HG03060 (cell line): ENCODE data around the gene FAM167B.
"Not testable (repeated sequence)": the region's sequence is repeated elsewhere in the genome, so short reads cannot be mapped to it uniquely, and the experiment has no call there.

Experiments
- ATAC-seq: cut with Tn5 transposase; IDR thresholded peaks from one replicate; pipeline ENCODE4 v1.9.1; 2021; ENCODE audit warnings: low read depth, moderate number of reproducible peaks; ENCODE audit not compliant: unreplicated experiment

The FAM167B gene

DNA sequence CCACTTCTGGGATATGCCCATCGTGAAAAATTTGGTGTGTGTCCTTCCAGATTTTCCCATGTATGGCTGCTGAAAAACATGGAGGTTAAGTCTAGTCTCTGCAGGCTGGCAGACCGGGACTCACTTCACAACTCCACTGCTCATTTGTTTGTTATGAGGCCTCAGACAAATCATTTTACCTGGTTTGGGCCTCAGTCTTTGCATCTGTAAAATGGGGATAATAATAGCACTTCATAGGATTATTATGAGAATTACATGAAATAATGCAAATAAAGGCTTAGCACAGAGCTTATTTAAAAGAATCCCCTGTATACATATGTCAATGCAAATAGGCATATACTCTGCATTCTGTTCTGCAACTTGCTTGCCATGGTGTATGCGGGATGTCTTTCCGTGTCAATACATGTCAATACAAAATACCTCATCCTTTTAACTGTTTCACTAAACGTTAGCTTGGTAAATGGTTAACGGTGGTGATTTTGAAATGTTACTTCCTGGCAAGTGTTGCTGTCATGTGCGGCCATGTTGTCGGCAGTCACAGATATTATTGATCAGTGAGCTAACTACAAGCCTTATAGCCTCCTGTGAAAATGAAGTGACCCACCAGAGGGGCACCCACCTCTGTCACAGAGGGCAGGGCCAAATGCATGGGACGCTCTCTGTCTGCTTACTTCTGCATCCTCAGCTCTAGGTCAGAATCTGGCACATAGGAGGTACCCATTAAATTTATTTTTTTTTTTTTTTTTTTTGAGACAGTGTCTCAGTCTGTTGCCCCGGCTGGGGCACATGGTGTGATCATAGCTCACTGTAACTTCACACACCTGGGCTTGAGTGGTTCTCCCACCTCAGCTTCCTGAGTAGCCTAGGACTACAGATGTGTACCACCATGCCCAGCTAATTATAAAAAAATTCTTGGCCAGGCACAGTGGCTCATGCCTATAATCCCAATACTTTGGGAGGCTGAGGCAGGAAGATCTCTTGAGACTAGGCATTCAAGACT is 8.3 kb downstream of the FAM167B start:
- no peak for ATAC-seq

DNA sequence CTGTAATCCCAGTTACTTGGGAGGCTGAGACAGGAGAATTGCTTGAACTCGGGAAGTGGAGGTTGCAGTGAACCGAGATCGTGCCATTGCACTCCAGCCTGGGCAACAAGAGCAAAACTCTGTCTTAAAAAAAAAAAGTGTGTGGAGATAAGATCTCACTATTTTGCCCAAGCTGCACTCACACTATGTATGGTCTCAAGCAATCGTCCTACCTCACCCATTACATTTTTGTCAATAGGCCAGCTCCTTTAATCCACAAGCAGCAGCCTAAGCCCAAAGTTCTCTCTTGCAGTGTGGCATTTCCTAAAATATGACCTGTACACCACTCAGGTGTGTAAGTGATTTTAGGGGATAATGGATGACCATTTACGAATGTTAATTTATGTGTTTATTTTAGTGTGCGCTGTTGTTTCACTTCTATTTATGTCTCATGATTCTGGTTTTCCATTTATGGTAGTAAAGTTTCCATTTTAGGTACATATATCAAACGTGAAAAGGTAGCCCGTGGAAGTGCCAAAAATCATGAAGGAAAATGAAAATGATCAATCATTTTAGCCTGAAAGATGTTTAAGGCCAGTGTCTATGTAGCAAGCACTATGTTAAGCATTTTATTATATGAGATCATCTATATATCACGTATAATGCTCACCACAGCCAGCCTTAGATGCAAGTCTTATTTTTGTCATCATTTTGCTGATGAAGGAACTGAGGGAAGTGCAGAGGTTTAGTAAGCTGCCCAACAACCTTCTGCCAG is 9.6 kb downstream of the FAM167B start:
- no peak for ATAC-seq

DNA sequence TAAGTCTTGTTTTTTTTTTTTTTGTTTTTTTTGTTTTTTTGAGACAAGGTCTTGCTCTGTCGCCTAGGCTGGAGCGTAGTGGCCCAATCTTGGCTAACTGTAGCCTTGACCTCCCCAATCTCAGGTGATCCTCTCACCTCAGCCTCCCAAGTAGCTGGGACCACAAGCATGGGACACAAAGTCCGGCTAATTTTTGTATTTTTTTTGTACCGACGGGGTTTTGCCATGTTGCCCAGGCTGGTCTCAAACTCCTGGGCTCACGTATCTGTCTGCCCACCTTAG is 10.1 kb downstream of the FAM167B start:
- no peak for ATAC-seq

DNA sequence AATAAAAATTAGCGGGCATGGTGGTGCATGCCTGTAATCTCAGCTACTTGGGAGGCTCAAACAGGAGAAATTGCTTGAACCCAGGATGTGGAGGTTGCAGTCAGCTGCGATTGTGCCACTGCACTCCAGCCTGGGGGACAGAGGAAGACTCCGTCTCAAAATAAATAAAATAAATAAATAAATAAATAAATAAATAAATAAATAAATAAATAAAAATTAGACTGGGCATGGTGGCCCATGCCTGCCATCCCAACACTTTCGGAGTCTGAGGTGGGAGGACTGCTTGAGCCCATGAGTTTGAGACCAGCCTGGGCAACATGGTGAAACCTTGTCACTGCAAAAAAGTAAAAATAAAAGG is 16.2 kb downstream of the FAM167B start:
- ATAC-seq = not testable (repeated sequence)

DNA sequence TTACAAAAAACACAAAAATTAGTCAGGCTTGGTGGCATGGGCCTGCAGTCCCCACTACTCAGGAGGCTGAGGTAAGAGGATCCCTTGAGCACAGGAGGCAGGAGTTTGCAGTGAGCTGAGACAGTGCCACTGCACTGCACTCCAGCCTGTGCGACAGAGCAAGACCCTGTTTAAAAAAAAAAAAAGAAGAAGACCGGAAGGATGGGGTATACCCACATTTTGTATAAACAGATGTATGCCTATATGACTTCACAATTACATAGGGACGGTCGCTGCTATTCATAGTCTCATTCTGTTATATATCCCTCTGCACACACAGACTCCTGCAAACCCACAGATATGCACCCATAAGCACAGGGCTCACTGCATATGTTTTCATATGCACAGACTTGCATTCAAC is 16.7 kb downstream of the FAM167B start:
- ATAC-seq = no peak

DNA sequence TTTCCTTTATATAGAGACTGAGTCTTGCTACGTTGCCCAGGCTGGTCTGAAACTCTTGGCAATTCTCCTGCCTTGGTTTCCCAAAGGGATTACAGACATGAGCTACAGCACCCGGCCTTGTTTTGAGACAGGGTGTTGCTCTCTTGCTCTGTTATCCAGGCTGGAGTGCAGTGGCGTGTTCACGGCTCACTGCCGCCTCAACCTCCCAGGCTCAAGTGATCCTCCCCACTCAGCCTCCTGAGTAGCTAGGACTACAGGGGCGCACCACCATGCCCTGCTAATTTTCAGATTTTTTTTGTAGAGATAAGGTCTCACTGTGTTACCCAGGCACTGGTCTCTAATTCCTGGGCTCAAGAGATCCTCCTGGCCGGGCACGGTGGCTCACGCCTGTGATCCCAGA is 18.8 kb downstream of the FAM167B start:
- no peak for ATAC-seq

DNA sequence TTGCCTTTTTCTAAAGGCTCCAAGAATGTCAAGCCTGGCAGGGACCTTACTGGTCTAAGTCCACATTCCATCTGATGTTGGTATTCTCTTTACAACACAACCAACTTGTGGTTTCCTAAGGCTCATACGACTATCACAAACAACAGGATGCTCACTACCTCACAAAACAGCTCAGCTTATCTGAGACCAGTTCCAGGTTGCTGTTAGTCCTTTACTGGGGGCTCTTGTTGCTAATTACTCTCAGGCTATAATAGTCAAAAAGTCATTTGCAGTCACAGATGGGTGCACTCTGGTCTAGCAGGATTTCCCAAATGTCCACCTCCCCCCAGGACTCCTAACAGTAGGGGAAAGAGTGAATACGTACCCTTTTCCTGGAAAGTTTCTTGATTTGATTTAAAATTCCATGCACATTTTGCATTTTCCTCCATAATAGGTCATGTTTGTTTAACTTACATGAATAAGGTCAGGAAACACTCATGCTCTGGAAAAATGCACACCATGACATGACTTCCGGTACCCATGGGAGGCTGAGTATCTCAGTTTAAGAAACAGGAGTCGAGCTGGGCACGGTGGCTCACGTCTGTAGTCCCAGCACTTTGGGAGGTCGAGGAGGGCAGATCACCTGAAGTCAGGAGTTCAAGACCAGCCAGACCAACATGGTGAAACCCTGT is 20.0 kb downstream of the FAM167B start:
- ATAC-seq = no peak

DNA sequence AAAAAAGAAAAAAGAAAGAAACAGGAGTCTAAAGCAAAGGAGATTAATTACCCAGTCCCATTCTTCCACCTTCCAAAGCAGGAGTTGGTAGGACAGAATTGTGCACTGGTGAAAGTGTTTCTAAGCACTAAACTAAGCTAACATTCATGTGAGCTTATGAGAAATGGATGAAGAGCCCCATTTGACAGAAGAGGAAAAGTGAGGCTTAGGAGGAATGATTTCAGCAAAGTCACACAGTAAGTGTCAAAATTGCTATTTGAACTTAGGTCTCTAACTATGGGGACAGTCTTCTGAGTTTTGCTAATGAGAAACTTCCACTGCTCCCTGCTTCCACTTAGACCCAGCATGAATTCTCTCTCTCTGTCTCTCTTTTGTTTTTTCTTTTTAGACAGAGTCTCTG is 22.7 kb downstream of the FAM167B start:
- no peak for ATAC-seq

DNA sequence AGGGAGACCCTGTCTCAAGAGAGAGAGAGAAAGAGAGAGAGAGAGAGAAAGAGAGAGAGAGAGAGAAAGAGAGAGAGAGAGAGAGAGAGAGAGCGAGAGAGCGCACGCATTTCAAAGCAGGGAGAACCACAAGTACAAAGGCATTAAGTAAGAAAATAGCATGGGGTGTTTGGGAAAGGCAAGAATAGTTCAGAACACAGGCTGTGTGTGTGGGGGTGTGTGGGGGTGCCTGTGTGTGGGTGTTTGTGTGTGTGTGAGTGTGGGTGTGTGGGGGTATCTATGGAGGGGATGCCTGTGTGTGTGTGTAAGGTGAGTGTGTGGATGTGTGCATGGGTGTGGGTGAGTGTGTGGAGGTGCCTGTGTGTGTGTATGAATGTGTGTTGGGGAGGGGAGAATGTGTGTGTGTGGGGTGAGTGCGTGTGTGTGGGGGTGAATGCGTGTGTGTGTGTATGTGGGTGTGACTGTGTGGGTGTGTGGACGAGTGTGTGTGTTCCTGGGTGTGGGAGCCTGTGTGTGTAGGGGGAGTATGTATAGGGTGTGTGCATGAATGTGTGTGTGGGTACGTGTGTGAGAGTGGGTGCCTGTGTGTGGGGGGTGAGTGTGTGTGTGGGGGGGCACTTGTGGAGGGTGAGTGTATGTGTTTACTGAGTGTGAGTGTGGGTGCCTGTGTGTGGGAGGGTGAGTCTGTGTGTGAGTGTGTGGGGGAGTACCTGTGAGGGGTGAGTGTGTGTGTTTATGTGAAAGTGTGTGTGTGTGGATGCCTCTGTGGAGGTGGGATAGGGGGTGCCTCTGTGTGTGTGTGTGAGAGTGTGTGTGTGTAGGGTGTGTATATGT is 25.8 kb downstream of the FAM167B start:
- ATAC-seq = no peak

DNA sequence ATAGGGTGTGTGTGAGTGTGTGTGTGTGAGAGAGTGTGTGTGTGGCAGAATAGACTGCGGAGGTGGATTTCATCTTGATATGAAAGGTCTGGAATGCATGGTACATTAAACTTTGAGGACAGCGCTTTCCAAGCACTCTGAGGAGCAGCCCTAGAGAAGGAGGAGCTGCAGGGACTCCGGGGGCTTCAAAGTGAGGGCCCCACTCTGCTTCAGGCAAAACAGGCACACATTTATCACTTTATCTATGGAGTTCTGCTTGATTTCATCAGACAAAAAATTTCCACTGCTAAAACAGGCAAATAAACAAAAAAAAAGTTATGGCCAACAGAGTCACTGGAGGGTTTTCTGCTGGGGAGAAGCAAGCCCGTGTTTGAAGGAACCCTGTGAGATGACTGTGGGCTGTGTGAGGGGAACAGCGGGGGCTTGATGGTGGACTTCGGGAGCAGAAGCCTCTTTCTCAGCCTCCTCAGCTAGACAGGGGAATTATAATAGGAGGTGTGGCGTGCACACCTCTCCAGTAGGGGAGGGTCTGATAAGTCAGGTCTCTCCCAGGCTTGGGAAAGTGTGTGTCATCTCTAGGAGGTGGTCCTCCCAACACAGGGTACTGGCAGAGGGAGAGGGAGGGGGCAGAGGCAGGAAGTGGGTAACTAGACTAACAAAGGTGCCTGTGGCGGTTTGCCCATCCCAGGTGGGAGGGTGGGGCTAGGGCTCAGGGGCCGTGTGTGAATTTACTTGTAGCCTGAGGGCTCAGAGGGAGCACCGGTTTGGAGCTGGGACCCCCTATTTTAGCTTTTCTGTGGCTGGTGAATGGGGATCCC is 26.6 kb downstream of the FAM167B start:
- ATAC-seq = no peak

DNA sequence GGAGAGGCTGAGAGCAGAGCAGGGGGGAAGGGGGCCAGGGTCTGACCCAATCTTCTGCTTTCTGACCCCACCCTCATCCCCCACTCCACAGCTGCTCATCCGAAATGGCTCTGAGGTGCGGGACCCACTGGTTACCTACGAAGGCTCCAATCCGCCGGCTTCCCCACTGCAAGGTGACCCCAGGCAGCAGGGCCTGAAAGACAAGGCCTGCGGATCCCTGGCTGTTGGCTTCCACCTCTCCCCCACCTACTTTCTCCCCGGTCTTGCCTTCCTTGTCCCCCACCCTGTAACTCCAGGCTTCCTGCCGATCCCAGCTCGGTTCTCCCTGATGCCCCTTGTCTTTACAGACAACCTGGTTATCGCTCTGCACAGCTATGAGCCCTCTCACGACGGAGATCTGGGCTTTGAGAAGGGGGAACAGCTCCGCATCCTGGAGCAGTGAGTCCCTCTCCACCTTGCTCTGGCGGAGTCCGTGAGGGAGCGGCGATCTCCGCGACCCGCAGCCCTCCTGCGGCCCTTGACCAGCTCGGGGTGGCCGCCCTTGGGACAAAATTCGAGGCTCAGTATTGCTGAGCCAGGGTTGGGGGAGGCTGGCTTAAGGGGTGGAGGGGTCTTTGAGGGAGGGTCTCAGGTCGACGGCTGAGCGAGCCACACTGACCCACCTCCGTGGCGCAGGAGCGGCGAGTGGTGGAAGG is 27.8 kb downstream of the FAM167B start:
- ATAC-seq = no peak

DNA sequence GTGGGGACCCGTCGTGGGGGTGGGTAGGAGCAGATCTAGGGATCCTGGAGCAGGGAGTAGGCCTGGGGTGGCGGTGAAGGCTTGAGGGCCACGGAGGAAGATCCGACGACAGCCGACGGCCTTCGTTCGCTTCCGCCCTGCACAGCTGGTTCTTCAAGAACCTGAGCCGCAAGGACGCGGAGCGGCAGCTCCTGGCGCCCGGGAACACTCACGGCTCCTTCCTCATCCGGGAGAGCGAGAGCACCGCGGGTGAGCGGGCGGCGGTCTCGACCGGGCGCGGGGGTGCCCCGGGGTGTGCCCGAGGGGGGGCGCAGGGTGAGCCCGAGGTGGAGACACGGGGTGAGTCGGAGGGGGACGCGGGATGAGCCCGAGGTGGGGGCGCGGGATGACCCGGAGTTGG is 28.4 kb downstream of the FAM167B start:
- ATAC-seq = no peak

DNA sequence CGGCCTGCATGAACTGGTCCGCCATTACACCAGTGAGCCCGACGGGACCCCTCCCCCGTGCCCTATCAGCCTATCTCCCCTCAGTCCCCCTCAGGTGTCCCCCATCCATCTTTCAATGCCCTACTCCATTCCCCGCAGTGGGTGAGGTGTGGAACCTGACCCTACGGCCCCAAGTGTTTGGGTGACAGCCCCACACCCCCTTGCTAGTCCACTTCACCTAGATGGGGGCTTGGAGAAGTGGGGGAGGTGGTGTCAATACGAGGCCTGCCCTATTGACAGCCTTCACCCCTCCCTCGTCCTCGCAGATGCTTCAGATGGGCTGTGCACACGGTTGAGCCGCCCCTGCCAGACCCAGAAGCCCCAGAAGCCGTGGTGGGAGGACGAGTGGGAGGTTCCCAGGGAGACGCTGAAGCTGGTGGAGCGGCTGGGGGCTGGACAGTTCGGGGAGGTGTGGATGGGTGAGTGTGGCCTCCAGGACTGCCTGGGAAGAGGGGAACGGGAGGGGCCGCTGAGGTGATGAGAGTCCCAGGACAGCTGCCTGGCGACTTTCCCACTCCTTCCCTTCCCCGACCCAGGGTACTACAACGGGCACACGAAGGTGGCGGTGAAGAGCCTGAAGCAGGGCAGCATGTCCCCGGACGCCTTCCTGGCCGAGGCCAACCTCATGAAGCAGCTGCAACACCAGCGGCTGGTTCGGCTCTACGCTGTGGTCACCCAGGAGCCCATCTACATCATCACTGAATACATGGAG is 29.2 kb downstream of the FAM167B start:
- ATAC-seq = no peak

DNA sequence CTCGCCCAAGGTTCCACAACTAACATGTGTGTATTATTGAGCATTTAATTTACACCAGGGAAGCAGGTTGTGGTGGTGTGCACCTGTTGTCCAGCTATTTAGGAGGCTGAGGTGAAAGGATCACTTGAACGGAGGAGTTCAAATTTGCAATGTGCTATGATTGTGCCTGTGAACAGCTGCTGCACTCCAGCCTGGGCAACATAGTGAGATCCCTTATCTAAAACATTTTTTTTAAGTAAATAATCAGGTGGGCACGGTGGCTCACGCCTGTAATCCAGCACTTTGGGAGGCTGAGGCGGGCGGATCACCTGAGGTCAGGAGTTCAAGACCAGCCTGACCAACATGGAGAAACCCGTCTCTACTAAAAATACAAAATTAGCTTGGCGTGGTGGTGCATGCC is 37.8 kb downstream of the FAM167B start:
- not testable (repeated sequence) for ATAC-seq

DNA sequence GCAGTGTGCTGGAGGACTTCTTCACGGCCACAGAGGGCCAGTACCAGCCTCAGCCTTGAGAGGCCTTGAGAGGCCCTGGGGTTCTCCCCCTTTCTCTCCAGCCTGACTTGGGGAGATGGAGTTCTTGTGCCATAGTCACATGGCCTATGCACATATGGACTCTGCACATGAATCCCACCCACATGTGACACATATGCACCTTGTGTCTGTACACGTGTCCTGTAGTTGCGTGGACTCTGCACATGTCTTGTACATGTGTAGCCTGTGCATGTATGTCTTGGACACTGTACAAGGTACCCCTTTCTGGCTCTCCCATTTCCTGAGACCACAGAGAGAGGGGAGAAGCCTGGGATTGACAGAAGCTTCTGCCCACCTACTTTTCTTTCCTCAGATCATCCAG is 38.6 kb downstream of the FAM167B start:
- no peak for ATAC-seq

DNA sequence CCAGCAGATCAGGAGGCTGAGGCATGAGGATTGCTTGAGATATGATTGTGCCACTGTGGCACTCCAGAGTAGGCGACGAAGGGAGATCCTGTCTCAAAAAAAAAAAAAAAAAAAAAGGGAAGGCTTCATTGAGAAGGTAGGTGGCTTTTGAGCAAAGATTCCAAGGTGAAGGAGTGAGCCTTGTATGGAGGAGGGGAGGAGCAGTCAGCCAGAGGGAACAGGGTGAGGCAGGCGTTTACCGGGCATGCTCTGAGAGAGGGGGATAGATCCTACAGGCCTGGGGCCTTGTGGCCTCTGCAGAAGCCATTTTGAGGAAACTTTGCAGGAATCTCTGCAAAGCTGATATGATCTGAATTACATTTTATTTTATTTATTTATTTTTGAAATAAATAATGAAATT is 39.7 kb downstream of the FAM167B start:
- ATAC-seq = no peak

DNA sequence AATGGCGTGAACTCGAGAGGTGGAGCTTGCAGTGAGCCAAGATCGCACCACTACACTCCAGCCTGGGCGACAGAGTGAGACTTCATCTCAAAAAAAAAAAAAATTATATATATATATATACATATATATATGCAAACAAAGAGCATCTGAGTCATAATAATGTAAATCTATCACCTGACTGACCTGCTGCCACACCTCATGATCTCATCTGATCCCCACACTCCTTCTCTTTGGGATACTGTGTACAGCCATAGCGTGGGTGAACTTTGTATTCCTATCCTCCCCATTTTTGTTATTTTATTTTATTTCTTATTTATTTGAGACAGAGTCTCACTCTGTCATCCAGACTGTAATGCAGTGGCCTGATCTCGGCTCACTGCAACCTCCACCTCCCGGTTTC is 42.2 kb downstream of the FAM167B start:
- no peak for ATAC-seq

DNA sequence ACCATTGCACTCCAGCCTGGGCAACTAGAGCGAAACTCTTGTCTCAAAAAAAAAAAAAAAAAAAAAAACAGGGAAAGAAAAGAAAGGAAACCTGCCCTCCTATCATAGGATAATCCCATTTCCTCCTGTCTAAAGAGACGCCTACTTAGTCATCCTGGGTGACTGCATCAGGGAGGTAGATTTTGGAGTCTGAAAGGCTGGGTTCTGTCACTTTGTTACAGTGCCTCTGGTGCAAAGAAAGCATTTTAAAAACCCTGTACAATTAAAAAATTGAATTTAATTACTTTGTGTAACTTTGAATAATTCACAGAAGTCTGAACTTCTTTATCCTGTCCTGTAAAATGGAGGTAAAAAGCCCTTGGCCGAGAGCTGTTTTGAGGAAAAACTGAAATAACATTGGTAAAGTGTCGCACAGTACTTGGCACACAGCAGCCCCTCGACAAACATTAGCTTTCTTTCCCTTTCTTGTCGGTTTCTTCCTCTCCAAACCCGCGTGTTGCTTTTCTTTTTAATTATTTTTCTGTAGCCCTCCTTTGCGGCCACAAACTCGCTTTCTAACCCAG is 44.2 kb downstream of the FAM167B start:
- no peak for ATAC-seq
